T-helper 2 cell treated with Interferon-gamma antibody and Interleukin-4, amounts not matched to agents 100 ng/mL and 5 ng/mL, for 36 hours (primary cell): ENCODE results near the gene COX17. TPM values are rescaled to one million over a fixed set of nuclear protein-coding genes. Genes with fewer than 3 reads are reported as not detected.

Experiments used
- intact Hi-C: fragments of 100-400 bp; cut with micrococcal nuclease; formaldehyde crosslinking; loops from one replicate; pipeline ENCODE4 v1.15.1; 2023
- total RNA-seq: library from RNA; stranded (reverse); gene quantifications from 2 replicates; pipeline ENCODE4 v1.2.3, GENCODE V29; 2022

COX17 gene
- total RNA-seq, 1 donor from 2014 or later, result 47.2 TPM

GRCh38 chr3:119647843-119648575 lies 29.2 kb downstream of the COX17 start:
- intact Hi-C loops, result no loop called here

GRCh38 chr3:119647171-119647570 lies 30.0 kb downstream of the COX17 start:
- intact Hi-C loops, result no loop called here

DNA sequence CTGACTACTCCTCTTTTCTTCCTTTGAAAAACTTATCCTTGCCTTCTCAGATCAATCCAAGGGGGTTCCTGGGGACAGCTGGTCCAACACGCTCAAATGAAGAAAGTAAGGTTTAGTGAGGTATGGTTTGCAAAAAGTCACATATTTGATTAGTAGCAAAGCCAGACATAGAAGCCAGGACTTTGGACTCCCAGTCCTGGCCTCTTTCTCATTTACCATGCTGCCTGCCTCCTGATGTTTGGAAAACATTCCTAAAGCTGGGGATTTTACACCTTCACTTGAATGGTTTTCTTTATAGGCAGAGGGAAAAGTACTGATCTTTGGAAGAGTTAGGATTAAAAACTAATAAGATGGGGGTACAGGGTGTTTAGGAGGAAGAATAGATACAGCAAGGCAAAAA lies 31.4 kb downstream of the COX17 start:
- intact Hi-C loops, result no loop called here

- intact Hi-C loops, result no loop called here
These were observed 32.7 kb downstream of the COX17 start for GRCh38 chr3:119644481-119644880.

- intact Hi-C loops, result no loop called here
These were observed 33.7 kb downstream of the COX17 start for GRCh38 chr3:119643528-119643927.

DNA sequence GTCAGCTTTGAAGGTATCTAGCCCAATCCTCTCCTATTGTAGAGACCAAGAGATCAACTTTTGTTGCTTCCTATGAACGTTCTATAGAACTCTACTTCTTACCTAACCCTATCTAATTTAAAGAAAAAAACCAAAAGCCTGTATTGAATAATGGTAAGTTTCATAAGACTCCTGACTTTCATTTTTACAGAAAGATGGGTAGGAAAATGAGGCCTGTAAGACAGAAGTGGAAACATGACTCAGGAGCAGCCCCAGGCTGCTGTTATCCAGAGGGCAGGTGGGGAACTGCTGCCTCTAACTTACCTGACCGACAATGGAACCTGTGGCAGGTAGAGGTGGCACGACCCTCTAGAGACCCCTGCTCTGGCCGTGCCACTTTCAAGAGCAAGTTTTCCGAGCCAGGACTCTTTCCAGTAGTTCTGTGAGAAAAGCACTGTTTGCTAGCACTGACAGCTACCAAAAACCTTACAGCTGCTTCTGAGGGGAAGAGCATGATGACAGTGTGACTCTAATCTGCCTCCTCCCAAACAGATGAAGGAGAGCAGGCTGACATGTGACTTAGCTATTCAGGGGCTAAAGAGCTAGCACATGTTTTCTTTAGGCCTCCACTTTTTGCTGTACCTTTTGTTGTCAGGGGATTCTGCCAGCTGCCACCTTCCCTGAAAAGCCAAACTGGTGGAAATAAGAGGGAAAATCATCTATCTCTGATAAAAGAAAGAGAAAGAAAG lies 34.3 kb downstream of the COX17 start:
- intact Hi-C loops, result no loop called here

GRCh38 chr3:119641416-119641815 lies 35.8 kb downstream of the COX17 start:
- intact Hi-C loops, result no loop called here

DNA sequence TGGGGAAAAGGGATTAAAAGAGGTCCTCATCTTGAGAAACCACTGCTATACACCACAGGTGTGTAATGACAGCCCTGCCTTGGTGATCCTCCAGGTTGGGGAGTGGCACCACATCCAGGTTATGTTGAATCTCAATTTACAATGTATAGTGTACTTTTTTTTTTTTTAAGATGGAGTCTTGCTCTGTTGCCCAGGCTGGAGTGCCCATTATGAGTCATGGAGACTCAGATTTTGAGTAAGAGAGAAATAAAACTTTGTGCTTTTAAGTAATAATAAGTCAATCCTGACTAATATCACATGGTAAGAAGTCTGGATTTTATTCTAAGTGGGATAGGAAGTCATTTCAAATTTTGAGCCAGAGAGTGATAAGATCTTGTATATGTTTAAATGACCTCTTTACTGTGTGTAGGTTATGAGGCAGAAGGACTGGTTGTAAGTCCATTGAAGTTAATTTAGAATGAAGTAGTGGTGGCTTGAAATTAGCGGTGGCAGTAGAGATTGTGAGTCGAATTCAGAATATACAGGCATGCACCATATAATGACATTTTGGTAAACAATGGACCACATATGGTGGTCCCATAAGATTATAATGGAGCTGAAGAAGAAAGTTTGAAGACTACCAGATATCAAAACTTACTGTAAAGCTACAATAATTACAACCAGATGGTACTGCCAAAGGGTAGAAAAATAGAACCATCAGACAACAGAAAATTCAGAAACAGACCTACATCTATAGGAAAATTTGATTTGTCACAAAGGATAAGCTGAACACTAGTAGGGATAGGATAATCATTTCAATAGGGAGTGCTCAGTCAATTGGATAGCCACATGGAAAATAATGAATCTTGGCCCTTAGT lies 37.5 kb downstream of the COX17 start:
- intact Hi-C loops, result loop anchor here (1.0 to 5.0 kb wide), 9 partner anchors 38 to 455 kb away; partner anchors contain the start of genes B4GALT4, COX17, GSK3B and POGLUT1

- intact Hi-C loops, result loop anchor here (1.0 to 5.0 kb wide), 8 partner anchors 9 to 457 kb away; partner anchors contain the start of genes B4GALT4, GSK3B, TIMMDC1 and TMEM39A
These were observed 39.3 kb downstream of the COX17 start for GRCh38 chr3:119637679-119638477.

DNA sequence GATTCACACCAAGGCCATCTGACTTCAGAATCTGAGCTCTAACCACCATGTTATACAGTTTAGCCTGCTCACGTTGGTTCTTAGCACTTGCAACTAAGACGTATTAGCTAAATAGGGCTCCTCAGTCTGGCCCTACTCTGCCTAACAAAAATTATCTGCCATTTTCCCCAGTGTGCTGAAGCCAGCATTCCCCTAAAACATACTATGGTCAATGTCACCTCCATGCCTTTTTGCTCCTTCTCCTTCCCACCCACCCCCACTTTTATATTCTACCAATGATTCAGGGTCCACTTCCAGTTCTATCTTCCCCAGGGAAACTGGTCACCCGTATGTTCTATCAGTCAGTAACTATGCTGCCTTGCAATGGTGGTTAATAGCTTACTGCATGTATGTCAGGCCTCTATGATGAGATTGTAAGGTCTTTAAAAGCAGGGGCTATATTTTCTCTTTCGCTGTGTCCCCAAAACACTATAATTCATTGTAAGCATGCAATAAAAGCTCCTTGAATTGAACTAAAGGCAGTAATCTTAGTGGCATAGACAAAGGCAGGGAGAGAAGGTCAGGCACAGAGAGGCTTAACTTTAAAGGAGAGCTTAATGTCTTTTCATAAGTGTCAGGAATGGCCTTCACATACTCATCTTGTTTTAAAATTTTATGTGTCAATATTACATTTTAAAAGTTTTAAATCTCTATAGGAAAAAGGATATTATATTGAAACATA lies 40.2 kb downstream of the COX17 start:
- intact Hi-C loops, result loop anchor here (1.0 to 5.0 kb wide), 4 partner anchors 8 to 395 kb away; partner anchors contain the start of gene B4GALT4

- intact Hi-C loops, result loop anchor here (5.0 kb wide), 3 partner anchors 54 to 394 kb away; partner anchors contain the start of gene B4GALT4
These were observed 41.0 kb downstream of the COX17 start for GRCh38 chr3:119636249-119636648.

DNA sequence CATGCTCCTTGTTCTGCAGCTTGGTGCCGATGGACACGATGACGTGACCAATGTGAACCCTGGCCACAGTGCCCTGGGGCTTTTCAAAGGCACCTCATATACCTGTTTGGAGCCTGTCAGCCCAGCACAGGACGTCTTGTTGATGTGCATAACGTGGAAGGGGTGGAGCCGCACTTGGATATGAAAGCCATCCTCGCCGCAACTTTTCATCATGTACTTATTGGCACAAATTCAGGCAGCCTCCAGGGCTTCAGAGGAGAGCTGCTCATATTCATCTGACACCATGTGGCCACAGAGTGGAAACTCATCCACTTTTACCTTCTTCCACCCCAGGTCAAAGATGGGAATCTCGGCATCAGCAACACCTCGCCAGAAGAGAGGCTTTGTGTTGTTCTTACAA lies 41.5 kb downstream of the COX17 start:
- intact Hi-C loops, result loop anchor here (5.0 kb wide), 3 partner anchors 53 to 393 kb away; partner anchors contain the start of gene B4GALT4

DNA sequence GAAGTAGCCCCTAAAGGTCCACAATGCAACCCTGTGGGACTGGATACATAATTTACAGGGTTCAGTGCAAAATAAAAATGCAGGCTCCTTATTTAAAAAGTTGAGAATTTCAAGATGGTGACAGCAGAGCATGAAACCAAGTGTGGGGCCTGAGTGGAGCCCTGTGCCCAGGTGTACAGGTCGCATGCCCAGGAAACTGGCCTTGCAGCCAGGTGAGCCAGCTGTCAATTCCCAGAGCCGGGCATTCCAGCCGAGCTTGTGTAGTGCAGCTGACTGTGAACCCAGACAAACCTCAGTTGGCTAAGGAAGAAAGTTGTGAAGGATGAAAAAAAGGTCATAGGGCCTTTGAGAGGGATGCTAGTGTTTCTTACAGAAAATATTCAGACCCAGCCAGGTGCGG lies 44.4 kb downstream of the COX17 start:
- intact Hi-C loops, result no loop called here

GRCh38 chr3:119632216-119632615 lies 45.0 kb downstream of the COX17 start:
- intact Hi-C loops, result no loop called here

- intact Hi-C loops, result no loop called here
These were observed 45.7 kb downstream of the COX17 start for GRCh38 chr3:119631516-119631915.

DNA sequence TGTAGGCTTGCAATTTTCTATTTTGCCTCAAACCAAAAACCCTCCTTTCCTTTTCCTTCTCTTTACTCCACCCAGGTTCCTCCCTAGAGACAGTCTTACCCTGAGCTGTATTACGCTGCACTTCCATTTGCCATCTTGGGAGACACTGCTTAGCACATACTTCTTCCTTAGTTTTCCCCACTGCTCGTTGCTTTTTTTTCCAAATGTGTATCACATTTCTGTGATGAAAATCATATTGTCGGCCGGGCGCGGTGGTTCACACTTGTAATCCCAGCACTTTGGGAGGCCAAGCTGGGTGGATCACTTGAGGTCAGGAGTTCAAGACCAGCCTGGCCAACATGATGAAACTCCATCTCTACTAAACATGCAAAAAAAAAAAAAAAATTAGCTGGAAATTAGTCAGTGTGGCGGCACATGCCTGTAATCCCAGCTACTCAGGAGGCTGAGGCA lies 46.3 kb downstream of the COX17 start:
- intact Hi-C loops, result no loop called here

GRCh38 chr3:119630128-119630879 lies 46.9 kb downstream of the COX17 start:
- intact Hi-C loops, result no loop called here

DNA sequence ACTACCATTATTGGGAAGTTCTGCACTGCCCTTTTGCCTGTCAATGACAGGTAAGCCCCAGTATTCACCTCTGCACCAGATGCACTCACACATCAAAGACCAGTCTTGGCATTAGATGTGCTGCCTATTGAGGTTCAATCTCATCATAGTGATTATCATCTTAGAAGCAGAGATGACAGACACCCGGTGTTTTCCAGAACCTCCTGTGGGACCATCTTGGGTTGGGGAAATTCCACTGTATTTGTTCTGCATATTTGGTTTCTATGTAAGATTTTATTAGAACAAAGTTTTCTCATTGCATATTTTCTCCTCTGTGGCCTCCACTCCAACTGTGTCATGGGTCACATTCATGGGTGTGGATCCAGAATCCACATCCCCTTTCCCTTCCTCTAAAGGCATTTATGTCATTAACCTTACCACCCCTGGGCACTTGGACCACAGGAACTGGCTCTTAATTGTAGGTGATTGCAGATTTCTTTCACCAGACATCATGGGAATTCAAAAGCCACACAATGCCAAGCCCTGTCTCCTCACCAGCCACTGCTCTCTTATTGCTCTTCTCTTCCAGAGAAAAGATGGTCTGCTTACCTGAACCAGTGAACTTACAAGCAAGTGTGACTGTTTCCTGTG lies 48.3 kb downstream of the COX17 start:
- intact Hi-C loops, result loop anchor here (1.0 kb wide), 1 partner anchor 8 kb away; no protein-coding TSS in a partner anchor

DNA sequence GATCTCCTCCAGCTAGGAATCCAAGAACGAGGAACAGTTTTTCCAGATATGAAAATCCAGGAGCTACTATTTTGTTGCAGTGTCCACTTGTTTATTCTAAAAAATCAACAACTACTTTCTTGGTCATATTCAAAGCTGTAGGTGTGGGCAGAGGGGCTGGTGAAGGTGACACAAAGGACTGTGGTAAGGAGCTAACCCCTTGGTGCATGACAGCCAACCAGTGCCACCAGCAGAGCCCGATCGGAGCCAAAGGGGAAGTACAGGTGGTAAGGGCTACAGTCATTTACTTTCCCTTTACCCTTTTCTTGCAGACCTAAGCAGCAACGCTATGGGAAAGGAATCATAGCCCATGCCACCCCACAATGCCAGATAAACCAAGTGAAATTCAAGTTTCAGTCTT lies 48.8 kb downstream of the COX17 start:
- intact Hi-C loops, result no loop called here
